ENCODE data around the gene SLC25A14.

GRCh38 chrX:130336531-130336930 lies 3.2 kb upstream of the SLC25A14 start:
- TF ChIP-seq CTCF (conservative IDR thresholded peaks at IDR 0.05; ENCODE audit: low read depth in 2 of 2) (no peak), EZH2 (IDR thresholded peaks at IDR 0.05; ENCODE audit: low read depth, unreplicated experiment) (no peak), REST (IDR thresholded peaks at IDR 0.05; ENCODE audit: unreplicated experiment) (no peak), CREB1 (CRISPR knock-in tag; IDR thresholded peaks at IDR 0.05; ENCODE audit: low read depth) (no peak), EZH2phosphoT487 (IDR thresholded peaks at IDR 0.05; ENCODE audit: unreplicated experiment) (no peak), ZNF114 (CRISPR knock-in tag; IDR thresholded peaks at IDR 0.05) (no peak), POLR2AphosphoS5 (IDR thresholded peaks at IDR 0.05; ENCODE audit: low read depth) (no peak), STAT1 (IDR thresholded peaks at IDR 0.05; ENCODE audit: unreplicated experiment) (no peak), JUNB (IDR thresholded peaks at IDR 0.05; ENCODE audit: unreplicated experiment) (no peak), ZNF331 (CRISPR knock-in tag; IDR thresholded peaks at IDR 0.05; ENCODE audit: low read depth) (no peak), NANOG (IDR thresholded peaks at IDR 0.05; ENCODE audit: borderline replicate concordance) (no peak)

All from GM23338 (cell line).